Astrocyte of the cerebellum (primary cell): ENCODE data around the gene NDUFB7.

ENCODE experiments used
- DNase-seq: peaks from one replicate; pipeline ENCODE4 v3.0.0-alpha.2; 2011; ENCODE audit warnings: low read depth
- H3K4me3 ChIP-seq: 2 replicates; pipeline ENCODE4 v1.5.1; 2011; ENCODE audit warnings: mild to moderate bottlenecking, low read depth, low read length, moderate library complexity
- CTCF ChIP-seq: IDR thresholded peaks from 2 replicates; pipeline ENCODE4 v1.5.1; 2012; ENCODE audit warnings: low read length, low read depth, moderate library complexity, mild to moderate bottlenecking; ENCODE audit errors: missing control alignments
- in situ Hi-C: cut with HindIII; loops from 2 replicates; pipeline ENCODE4 v1.10.0; 2017; ENCODE audit warnings: low sequenced_read_pairs

The NDUFB7 gene

DNA sequence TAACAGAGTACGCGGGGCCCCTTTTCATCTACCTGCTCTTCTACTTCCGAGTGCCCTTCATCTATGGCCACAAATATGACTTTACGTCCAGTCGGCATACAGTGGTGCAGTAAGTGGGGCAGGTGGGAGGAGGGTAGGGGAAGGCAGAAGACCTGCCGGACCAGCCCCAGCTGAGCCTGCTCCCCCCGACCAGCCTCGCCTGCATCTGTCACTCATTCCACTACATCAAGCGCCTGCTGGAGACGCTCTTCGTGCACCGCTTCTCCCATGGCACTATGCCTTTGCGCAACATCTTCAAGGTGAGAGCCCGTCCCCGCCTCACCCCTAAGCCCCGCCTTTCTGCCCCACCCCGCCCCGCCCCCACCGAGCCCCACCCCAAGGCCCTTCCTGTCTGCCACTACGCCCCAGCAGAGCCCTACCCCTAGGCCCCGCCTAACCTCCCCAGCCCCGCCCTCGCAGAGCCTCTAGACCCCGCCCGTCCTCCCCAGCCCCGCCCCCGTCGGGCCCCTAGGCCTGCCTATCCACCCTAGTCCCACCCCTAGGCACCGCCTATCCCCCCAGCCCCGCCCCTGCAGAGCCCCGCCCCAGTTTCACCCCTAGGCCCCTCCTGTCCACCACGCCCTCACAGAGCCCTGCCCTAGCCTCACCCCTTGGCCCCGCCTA lies 7.7 kb downstream of the NDUFB7 start:
- no peak for TF ChIP-seq CTCF
- H3K4me3 ChIP-seq: no peak overlapping the region
- in situ Hi-C loops: no loop called here
- DNase-seq: no peak

- in situ Hi-C loops: no loop called here
- TF ChIP-seq CTCF: no peak
- DNase-seq: no peak
- no peak overlapping the region for H3K4me3 ChIP-seq
Observed at GRCh38 chr19:14563590-14563926, 8.3 kb downstream of the NDUFB7 start.

- in situ Hi-C loops: no loop called here
- no peak for TF ChIP-seq CTCF
- no peak for DNase-seq
- no peak overlapping the region for H3K4me3 ChIP-seq
Observed at GRCh38 chr19:14562660-14563589, 8.9 kb downstream of the NDUFB7 start.

DNA sequence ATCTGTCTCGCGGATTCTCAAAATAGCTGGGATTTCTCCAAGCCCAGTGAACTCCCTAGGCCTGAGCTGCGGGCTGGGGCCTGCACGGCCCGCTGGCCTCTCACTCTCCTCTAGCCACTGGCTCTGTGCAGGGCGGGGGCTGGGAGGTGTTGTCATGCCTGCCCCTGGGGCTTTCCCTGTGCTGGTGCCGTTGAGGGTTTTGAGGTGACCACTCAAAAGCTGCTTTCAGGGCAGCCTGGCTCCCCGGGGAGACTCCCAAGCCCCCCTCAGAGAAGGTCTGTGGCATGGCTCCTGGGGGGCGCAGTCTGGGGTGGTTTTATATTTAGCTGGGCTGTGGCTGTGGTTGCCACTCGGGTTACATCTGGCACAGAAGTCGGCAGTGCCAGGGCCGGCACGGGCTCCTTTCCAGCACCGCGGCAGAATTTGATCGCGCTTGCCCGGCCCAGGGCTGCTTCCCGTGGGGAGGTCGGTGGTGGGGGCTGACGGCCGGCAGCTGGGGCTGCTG lies 10.0 kb downstream of the NDUFB7 start:
- DNase-seq: no peak
- H3K4me3 ChIP-seq: no peak overlapping the region
- TF ChIP-seq CTCF: no peak
- in situ Hi-C loops: no loop called here

GRCh38 chr19:14561249-14561648 lies 10.6 kb downstream of the NDUFB7 start:
- no peak overlapping the region for H3K4me3 ChIP-seq
- in situ Hi-C loops: no loop called here
- no peak for DNase-seq
- TF ChIP-seq CTCF: no peak

DNA sequence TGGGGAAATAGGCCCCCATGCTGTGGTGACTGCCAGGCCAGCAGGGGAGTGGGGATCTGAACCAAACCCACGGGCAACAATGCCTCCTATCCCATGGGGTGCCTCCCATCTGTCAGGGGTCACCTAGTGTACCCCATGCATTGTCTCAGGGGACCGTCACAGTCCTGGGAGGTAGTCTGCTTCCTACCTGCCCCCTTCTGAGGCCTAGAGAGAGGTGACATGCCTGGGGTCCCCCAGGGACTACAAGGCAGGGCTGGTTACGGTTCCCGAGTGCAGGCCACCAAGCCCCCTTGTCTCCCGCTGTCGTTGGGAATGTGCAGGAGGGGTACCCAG lies 11.1 kb downstream of the NDUFB7 start:
- no peak for DNase-seq
- no peak overlapping the region for H3K4me3 ChIP-seq
- TF ChIP-seq CTCF: no peak
- in situ Hi-C loops: no loop called here
